SJSA1 (cell line): Measurements from ENCODE around the gene BRPF3. TPM values are rescaled to one million over a fixed set of nuclear protein-coding genes. Genes with fewer than 3 reads are reported as not detected.

Experiments used
- DNase-seq, 2 experiments: peaks; one replicate each; pipeline ENCODE4 v3.0.0-alpha.2; 2015 to 2020; ENCODE audit warnings: low spot score in 2 of 2, low read depth in 1 of 2
- H3K27ac ChIP-seq: fragments of 250-450 bp; sonication (Bioruptor Pico); 2 replicates; pipeline ENCODE4 v1.5.1; 2020; ENCODE audit warnings: mild to moderate bottlenecking, moderate library complexity
- H3K27me3 ChIP-seq: fragments of 250-450 bp; sonication (Bioruptor Pico); replicated peaks from 2 replicates; pipeline ENCODE4 v1.5.1; 2020; ENCODE audit warnings: mild to moderate bottlenecking, moderate library complexity
- H3K36me3 ChIP-seq: fragments of 250-450 bp; sonication (Bioruptor Pico); 2 replicates; pipeline ENCODE4 v1.5.1; 2020; ENCODE audit warnings: mild to moderate bottlenecking
- H3K4me1 ChIP-seq: fragments of 250-450 bp; sonication (Bioruptor Pico); replicated peaks from 2 replicates; pipeline ENCODE4 v1.6.1; 2021; ENCODE audit warnings: mild to moderate bottlenecking
- H3K4me3 ChIP-seq: fragments of 250-450 bp; sonication (Bioruptor Pico); 2 replicates; pipeline ENCODE4 v1.5.1; 2020; ENCODE audit warnings: mild to moderate bottlenecking
- H3K9me3 ChIP-seq: fragments of 250-450 bp; sonication (Bioruptor Pico); replicated peaks from 2 replicates; pipeline ENCODE4 v1.5.1; 2020; ENCODE audit warnings: mild to moderate bottlenecking
- total RNA-seq: library from RNA; depleted of rRNA; stranded (reverse); fragments of >200 nt; shearing (Covaris generic); gene quantifications from 2 replicates; pipeline ENCODE4 v1.2.3, GENCODE V29; 2014; rRNA removed

Gene BRPF3
- total RNA-seq = 12.5 and 13.0 TPM in 2 replicates

DNA sequence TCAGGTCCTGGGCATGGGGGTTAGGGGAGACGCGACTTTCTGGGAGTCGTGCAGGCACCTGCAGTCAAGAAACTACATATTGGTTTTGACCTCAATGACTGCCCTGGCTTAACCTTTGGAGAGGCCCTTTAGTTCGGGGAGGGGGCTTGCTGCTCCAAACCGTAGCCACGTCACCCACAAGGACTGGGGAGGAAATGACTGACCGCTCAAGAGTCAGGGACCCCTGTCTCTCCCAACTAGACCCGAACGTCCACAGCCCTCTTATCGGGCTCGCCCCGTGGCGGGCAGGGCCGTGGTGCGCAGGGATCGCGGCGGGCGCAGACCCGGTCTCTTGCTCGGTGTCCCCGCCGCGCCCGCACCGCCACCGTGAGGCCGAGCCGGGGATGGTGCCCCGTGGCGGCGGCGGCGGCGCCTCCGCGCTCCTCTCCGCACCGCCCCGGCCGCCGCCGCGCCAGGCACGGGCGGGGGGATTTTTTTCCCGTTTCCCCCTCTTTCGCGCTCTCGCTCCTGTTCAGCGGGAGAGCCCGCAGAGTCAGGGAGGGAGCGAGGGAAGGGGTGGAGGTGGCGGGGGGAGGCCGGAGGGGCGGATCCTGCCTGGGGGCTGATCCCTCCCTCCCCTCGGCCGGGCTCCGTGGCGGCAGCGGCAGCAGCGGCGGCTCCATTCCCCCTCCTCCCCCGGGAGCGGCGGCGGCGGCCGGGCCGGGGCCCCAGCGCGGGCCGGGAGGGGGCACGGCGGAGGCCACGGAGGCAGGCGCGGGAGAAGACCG is at the start of gene BRPF3:
Gene BRPF3 (plus strand): TSS at position 632 of the 767 bp plus-strand sequence. CDS start 3,579 bp downstream, outside the sequence.
- Histone ChIP-seq H3K4me3 (peak within 1 kb of the TSS; percentile 84), H3K36me3 (peaks cover 19% of the 10 kb centered on the region), H3K9me3 (0 out of 2 replicates have a peak, but pooled peaks cover 4% of the 10 kb centered on the region), H3K4me1 (peaks cover 14% of the 10 kb centered on the region), H3K27ac (peak within 1 kb of the TSS; percentile 81), H3K27me3 (peaks cover 20% of the 10 kb centered on the region)
- peak; percentile 64 to 83 for DNase-seq

DNA sequence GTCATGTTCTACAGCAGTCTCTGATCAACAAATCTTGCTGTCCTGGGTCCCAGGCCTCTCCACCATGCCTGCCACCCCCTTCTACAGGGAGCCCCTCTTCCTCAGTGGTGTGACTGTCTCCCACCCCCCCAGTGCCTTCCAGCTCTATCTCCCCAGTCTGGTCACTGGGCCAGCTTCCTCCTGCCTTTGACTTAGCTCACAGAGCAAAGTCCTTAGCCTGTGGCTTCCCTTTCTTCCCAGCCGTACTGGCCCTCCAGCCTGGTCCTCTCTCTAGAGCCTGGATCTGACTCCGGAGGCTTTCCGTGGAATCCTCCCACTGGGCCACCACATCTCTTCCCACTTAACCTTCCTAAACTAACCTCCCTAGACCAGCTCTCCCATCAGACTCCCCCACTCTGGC is 49.2 kb upstream of the BRPF3 start:
- no peak overlapping the region for H3K27ac ChIP-seq
- no peaks in the 10 kb centered on the region for H3K9me3 ChIP-seq
- no peaks in the 10 kb centered on the region; the same call in 1 of the 2 replicates for H3K27me3 ChIP-seq
- H3K36me3 ChIP-seq = no peaks in the 10 kb centered on the region
- H3K4me3 ChIP-seq = no peak overlapping the region
- no peak for DNase-seq
- H3K4me1 ChIP-seq = no peaks in the 10 kb centered on the region

DNA sequence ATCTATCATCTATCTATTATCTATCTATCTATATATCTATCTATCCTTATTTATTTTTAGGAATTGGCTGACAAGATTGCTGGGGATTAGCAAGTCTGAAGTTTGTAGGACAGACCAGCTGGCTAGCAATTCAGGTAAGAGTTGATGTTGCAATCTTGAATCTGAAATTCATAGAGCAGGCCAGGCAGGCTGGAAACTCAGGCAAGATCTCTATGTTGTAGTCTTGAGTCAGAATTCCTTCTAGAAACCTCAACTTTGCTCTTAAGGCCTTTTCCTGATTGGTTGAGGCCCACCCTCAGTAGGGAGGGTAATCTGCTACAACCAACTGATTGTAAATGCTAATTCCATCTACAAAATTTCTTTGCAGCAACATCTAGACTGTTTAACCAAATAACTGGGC is 47.1 kb upstream of the BRPF3 start:
- H3K9me3 ChIP-seq = no peaks in the 10 kb centered on the region
- no peak overlapping the region for H3K4me3 ChIP-seq
- no peaks in the 10 kb centered on the region for H3K4me1 ChIP-seq
- no peaks in the 10 kb centered on the region; the same call in 1 of the 2 replicates for H3K27me3 ChIP-seq
- H3K36me3 ChIP-seq = no peaks in the 10 kb centered on the region
- no peak for DNase-seq
- H3K27ac ChIP-seq = no peak overlapping the region

DNA sequence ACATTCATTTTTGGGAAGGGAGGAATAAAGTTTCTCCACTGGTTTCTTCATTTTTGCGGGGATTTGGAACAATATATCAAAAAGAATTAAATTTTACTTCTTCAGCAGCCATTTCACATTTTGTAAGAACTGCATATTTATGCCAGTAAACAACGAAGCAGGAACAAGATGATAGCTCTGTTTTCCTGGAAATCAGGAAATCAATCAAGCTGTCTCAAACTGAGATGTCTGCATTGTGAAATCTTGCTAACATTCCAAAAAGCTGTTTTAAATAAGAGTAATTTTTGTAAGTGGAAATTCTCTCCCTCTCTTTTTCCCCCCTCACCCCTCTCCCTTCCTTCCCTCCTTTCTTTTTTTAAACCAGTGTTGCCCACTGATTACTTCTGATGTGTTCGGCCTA is 46.3 kb upstream of the BRPF3 start:
- no peak for DNase-seq

DNA sequence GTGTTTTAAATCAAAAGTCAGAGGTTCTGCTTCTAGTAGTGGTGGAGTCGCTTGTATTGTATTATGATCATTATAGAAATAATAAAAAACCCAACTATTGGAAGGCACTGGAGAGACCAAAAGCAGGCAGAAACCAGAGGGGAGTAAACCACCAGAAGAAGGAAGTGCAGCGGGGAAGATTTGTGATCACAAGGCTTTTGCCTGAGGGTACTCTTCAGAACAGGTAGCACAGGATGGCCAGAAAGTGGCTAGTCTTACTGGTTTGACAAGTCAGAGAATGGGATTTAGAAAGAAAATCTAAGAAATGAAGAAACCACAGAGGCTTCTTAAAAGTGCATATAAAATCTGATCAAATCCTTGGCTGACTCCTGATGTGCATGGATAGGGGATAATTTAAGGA is 42.3 kb upstream of the BRPF3 start:
- H3K4me1 ChIP-seq = no peaks in the 10 kb centered on the region
- no peak overlapping the region for H3K4me3 ChIP-seq
- no peaks in the 10 kb centered on the region for H3K36me3 ChIP-seq
- H3K27me3 ChIP-seq = no peaks in the 10 kb centered on the region; the same call in 1 of the 2 replicates
- DNase-seq = no peak
- no peak overlapping the region for H3K27ac ChIP-seq
- no peaks in the 10 kb centered on the region for H3K9me3 ChIP-seq

More for the DNA sequence above, 46.3 kb upstream of the BRPF3 start:
- no peak overlapping the region for H3K4me3 ChIP-seq
- no peaks in the 10 kb centered on the region for H3K36me3 ChIP-seq
- H3K27ac ChIP-seq = no peak overlapping the region
- no peaks in the 10 kb centered on the region for H3K4me1 ChIP-seq
- H3K27me3 ChIP-seq = no peaks in the 10 kb centered on the region; the same call in 1 of the 2 replicates
- no peaks in the 10 kb centered on the region for H3K9me3 ChIP-seq

DNA sequence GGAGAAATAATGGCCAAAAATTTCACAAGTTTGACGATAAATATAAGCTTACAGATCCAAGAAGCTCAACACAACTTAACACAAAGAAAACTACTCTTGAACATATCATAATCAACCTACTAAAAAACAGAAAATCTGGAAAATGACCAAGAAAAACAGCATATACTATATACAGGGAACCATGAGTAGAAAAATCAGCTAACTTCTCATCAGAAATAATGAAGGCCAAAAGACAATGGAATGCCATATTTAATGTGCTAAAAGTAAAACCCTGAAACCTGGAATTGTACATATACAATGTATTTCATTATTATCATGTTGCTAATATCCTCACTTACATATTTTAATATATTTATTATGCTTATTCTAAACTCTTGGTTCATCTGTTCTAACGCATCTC is 40.9 kb upstream of the BRPF3 start:
- H3K27ac ChIP-seq = no peak overlapping the region
- no peaks in the 10 kb centered on the region for H3K4me1 ChIP-seq
- no peak for DNase-seq
- no peaks in the 10 kb centered on the region for H3K36me3 ChIP-seq
- H3K9me3 ChIP-seq = no peaks in the 10 kb centered on the region
- no peaks in the 10 kb centered on the region; the same call in 1 of the 2 replicates for H3K27me3 ChIP-seq
- H3K4me3 ChIP-seq = no peak overlapping the region

DNA sequence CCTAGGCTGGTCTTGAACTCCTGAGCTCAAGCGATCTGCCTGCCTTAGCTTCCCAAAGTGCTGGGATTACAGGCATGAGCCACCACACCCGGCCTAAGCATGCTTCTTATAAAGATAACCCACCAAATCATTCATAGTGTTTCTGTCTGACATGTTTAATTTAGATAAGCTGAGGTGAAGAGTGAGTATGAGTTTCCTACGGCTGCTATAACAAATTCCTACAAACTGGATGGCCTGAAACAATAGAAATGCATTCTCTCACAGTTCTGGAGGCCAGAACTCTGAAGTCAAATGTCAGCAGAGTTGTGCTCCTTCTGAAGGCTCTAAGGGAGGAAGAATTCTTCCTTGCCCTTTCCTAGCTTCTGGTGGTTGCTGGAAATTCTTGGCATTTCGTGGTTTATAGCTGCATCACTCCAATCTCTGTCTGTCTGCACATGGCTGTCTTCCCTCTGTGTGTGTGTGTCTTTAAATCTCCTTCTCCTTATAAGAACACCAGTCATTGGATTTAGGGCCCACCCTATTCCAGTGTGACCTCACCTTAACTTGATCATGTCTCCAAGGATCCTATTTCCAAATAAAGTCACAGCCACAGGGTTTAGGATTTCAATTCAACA is 36.3 kb upstream of the BRPF3 start:
- H3K27ac ChIP-seq = no peak overlapping the region

DNA sequence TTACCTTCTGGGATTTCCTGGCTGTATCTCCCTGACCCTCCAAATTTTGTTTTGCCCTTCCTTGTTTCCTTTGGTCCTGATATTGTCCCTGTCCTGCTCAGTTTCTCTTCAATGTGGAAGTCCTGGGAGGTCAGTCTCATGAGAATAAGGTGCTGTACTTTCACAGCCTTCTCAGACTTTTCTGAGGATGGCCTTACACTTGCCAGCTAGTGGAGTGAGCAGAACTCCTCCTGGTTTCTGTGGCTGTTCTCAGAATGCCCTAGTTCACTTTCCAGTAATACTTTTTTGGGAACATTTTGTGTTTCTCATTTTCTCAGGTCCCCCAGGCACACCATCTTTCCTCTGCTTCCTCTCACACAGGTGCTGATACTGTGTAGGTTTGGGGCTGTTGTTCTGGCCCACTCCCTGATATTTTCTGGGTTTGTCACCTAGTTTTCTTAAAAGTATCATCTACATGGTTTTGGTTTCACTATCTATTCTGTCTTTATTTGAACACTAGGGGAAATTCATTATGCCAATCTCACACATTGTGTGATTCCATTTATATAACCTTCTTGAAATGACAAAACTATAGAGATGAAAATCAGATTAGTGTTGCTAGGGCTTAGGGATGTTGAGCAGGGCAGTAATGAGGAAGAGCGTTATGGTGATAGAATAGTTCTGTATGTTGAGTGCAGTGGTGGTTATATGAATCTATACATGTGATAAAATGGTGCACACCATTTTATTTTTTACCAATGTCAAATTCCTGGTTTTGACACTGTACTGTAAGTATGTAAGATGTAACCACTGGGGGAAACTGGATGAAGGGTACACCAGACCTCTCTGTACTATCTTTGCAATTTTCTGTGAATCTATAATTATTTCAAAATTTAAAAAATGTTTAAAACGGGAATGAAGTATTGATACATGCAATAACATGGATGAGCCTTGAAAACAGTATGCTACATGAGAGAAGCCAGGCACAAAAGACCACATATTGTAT is 27.2 kb upstream of the BRPF3 start:
- H3K9me3 ChIP-seq = no peaks in the 10 kb centered on the region
- no peaks in the 10 kb centered on the region for H3K36me3 ChIP-seq
- H3K27ac ChIP-seq = no peak overlapping the region
- no peak for DNase-seq
- no peaks in the 10 kb centered on the region; the same call in 1 of the 2 replicates for H3K27me3 ChIP-seq
- H3K4me3 ChIP-seq = no peak overlapping the region
- H3K4me1 ChIP-seq = no peaks in the 10 kb centered on the region

More for the DNA sequence above, 36.3 kb upstream of the BRPF3 start:
- H3K36me3 ChIP-seq = no peaks in the 10 kb centered on the region
- no peaks in the 10 kb centered on the region; the same call in 1 of the 2 replicates for H3K27me3 ChIP-seq
- no peak for DNase-seq
- no peak overlapping the region for H3K4me3 ChIP-seq
- H3K4me1 ChIP-seq = no peaks in the 10 kb centered on the region
- no peaks in the 10 kb centered on the region for H3K9me3 ChIP-seq

DNA sequence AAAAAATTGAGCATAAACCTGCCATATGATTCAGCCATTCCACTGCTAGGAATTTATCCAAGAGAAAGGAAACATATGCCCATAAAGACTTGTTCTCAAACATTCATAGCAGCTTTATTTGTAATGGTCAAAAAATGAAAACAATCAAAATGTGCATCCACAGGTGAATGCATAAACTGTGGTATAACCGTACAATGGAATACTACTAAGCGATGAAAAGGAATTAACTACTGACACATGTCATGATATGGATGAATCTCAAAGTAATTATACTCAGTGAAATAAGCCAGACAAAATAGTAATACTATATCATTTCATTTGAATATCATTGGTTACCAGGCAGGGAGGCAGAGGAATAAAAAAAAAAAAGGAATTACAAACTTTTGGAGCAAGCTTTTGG is 25.8 kb upstream of the BRPF3 start:
- H3K9me3 ChIP-seq = no peaks in the 10 kb centered on the region
- H3K27me3 ChIP-seq = peaks cover 2% of the 10 kb centered on the region; the same call in 1 of the 2 replicates
- no peak for DNase-seq
- H3K4me1 ChIP-seq = no peaks in the 10 kb centered on the region
- H3K27ac ChIP-seq = no peak overlapping the region
- H3K36me3 ChIP-seq = no peaks in the 10 kb centered on the region
- no peak overlapping the region for H3K4me3 ChIP-seq

DNA sequence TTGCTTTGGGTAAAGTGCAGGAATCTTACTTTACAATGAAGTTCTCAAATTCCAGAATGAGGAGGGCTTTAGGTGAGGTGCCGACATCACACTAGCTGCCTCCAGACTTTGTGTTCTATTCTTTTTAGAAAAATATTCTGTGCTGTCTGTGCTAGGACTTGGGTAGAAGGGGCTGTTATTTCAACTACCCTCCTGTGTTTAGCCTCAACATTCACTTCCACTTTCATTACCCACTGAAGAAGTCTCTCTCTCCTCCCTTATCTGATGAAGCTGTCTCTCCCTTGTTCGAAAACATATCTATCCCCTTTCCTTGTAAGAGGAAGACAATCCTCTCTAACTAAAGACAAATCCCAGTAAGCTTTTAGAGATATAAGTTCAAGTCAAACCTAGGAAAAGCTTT is 25.0 kb upstream of the BRPF3 start:
- H3K27me3 ChIP-seq = peaks cover 4% of the 10 kb centered on the region; the same call in 1 of the 2 replicates
- no peak for DNase-seq

DNA sequence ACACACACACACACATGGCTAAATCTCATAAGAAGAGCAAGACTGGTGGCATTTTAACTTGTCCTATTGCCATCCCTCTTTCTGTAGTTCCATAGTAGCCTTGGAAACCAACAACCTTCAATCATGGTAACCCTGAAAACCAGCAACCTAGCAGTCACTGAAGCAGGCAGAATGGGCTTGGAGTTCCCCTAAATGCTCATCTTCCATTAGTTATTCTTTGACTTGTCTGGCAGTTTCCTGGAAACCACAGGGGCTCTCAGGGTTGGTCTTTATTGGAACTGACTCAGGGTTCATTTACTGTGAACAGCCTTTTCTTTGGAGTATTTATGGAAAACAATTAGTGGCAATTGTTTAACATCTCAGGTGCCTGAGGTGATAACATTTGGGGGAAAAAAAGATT is 19.4 kb upstream of the BRPF3 start:
- Histone ChIP-seq H3K36me3 (no peaks in the 10 kb centered on the region), H3K27me3 (peaks cover 4% of the 10 kb centered on the region; the same call in 1 of the 2 replicates), H3K27ac (no peak overlapping the region), H3K4me3 (no peak overlapping the region), H3K9me3 (no peaks in the 10 kb centered on the region), H3K4me1 (no peaks in the 10 kb centered on the region)
- DNase-seq = no peak

More for the DNA sequence above, 25.0 kb upstream of the BRPF3 start:
- no peaks in the 10 kb centered on the region for H3K36me3 ChIP-seq
- no peak overlapping the region for H3K27ac ChIP-seq
- no peak overlapping the region for H3K4me3 ChIP-seq
- no peaks in the 10 kb centered on the region for H3K4me1 ChIP-seq
- no peaks in the 10 kb centered on the region for H3K9me3 ChIP-seq

DNA sequence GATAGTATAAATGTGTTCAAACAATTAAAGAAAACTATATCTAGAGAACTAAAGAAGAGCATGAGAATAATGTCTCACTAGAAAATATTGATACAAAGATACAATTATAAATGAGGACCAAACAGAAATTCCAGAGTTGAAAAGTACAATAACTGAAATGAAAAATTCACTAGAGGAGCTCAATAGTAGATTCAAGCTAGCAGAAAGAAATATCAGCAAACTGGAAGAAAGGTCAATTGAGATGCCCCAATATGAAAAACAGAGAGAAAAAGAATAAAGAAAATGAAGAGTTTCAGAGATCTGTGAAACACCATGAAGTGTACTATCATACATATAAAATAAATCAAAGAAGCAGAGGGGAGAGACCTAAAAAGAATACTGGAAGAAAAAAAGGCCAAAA is 18.0 kb upstream of the BRPF3 start:
- H3K27me3 ChIP-seq = peaks cover 11% of the 10 kb centered on the region; the same call in 1 of the 2 replicates
- H3K27ac ChIP-seq = no peak overlapping the region
- no peak for DNase-seq
- no peak overlapping the region for H3K4me3 ChIP-seq
- H3K9me3 ChIP-seq = no peaks in the 10 kb centered on the region; the same call in 1 of the 2 replicates
- no peaks in the 10 kb centered on the region for H3K4me1 ChIP-seq
- no peaks in the 10 kb centered on the region for H3K36me3 ChIP-seq

DNA sequence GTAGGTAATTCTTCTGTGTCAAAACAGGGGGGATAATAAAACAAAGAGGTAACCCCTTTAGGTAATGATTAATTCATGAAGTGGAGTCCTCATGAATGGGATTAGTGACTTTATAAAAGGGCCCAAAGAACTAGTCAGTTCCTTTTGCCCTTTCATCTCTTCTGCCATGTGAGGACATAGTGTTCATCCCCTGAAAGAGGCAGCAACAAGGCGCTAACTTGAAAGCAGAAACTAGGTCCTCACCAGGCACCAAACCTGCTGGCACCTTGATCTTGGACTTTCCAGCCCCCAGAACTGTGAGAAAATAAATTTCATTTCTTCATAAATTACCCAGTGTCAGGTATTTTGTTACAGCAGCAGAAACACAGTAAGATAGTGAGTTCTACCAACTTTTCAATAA is 16.4 kb upstream of the BRPF3 start:
- Histone ChIP-seq H3K4me1 (no peaks in the 10 kb centered on the region), H3K9me3 (no peaks in the 10 kb centered on the region; the same call in 1 of the 2 replicates), H3K4me3 (no peak overlapping the region), H3K36me3 (no peaks in the 10 kb centered on the region), H3K27ac (no peak overlapping the region), H3K27me3 (peaks cover 11% of the 10 kb centered on the region; the same call in 1 of the 2 replicates)
- no peak for DNase-seq
